GM12875 (cell line): ENCODE data around the gene DLG1.

Experiments
- H3K4me3 ChIP-seq: one replicate; pipeline ENCODE4 v1.5.1; 2011; ENCODE audit warnings: low read depth, low read length, control low read depth
- TF ChIP-seq, protein P1 (sequence below): IDR thresholded peaks from 2 replicates; pipeline ENCODE4 v1.5.1; 2011; ENCODE audit warnings: low read depth, mild to moderate bottlenecking, control low read depth, inconsistent platforms, low read length, moderate library complexity, borderline replicate concordance; ENCODE audit not compliant: insufficient read depth

DLG1 gene

DNA sequence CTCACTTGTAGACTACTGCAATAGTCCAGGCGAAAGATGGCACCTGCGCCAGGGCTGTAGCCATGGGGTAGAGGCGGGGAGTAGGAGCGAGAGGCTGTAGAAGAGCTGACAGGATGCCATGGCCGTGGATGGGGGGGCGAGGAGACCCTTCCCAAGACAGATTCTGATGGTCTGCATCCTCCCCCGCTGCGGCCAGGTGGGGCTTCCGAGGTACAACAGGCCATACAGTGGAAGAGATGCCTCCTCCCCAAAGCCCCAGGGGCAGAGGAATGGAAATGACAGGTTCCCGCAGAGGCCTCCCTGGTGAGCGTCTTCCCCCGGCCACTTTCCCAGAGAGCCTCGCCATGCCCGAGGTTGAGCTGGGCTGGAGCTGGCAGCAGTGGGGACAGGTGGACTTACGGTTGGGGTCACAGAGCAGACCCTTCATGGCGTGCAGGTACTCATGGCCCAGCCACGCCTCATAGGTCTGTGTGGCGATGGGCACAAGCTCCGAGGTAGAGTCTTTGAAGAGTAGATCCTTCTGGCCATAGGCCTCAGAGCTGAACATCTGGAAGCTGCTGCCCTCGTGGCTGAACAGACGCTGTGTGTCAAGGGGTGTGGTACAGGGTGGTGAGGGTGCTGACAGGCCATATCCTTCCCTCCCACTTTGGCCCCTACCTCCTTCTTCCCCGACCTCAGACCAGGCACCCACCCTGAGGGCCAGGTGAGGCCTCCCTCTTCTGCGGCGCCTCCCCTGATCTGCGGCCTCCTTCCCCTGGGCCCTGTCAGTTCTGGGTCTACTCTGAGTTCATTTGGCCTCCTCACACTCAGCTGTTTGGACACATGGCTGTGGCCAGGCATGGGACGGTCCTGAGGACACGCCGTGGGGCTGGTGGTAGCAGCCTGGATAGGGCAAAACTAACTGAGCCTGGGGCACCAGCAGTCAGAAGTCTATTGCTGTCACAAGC lies 282.3 kb downstream of the DLG1 start:
- TF ChIP-seq, protein P1, sequence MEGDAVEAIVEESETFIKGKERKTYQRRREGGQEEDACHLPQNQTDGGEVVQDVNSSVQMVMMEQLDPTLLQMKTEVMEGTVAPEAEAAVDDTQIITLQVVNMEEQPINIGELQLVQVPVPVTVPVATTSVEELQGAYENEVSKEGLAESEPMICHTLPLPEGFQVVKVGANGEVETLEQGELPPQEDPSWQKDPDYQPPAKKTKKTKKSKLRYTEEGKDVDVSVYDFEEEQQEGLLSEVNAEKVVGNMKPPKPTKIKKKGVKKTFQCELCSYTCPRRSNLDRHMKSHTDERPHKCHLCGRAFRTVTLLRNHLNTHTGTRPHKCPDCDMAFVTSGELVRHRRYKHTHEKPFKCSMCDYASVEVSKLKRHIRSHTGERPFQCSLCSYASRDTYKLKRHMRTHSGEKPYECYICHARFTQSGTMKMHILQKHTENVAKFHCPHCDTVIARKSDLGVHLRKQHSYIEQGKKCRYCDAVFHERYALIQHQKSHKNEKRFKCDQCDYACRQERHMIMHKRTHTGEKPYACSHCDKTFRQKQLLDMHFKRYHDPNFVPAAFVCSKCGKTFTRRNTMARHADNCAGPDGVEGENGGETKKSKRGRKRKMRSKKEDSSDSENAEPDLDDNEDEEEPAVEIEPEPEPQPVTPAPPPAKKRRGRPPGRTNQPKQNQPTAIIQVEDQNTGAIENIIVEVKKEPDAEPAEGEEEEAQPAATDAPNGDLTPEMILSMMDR = no peak
- H3K4me3 ChIP-seq = no peak overlapping the region

DNA sequence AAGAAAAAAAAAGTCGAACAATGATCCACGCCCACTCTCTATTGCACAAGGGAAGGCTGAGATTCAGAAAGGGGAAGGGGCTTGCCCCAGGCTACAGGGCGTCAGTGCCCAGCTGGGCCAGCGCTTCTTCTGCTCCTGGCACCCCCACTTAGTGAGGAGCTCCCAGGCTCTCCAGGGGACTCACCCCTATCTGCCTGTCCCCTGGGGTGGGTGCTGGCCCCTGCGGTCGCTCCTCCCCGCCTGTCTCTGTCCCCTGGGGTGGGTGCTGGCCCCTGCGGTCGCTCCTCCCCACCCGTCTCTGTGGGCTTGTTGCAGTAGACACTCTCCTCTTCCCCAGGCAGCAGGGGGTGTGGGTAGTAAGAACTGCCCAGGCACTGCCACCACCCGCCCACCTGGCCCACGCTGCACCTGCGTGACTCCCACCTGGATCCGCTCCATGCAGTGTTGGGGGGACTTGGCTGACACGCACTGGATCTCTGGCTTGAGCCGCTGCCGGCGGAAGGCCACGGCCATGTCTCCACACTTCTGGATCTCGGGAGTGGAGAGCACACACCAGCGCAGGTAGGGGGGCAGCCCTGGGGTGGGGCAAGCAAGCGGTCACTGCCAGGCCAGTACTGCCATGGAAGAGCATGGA lies 283.4 kb downstream of the DLG1 start:
- TF ChIP-seq, protein P1 = no peak
- no peak overlapping the region for H3K4me3 ChIP-seq

DNA sequence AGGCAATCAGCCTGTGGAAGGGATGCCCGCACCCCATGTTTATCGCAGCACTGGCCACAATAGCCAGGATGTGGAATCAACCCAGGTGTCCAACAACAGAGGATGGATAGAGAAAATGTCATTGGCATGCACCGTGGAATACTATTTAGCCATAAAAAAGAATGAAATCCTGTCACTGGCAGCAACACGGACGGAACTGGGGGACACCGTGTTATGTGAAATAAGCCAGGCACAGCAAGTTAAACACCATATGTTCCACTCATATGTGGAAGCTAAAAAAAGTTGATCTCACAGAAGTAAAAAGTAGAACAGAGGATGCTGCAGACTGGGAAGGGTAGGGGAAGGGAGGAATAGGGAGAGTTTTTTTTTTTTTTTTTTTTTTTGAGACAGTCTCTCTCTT lies 284.4 kb downstream of the DLG1 start:
- TF ChIP-seq, protein P1 = no peak
- H3K4me3 ChIP-seq = no peak overlapping the region

DNA sequence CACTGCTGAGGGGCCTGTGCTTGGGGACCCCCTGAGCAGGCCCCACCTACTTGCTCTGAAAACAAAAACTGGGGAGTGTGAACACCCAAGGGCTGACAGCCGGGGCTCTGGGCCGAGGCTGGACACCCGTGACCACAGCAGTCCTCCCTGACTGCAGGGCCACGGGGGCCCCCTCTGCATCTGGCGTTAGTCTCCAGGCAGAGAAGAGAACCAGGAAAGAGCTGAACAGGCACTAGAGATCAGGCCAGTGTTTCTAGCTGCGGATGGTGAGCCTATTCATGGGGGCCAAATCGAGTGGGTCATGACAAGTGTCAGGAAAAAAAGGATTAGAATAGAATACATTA lies 285.9 kb downstream of the DLG1 start:
- TF ChIP-seq, protein P1 = no peak

DNA sequence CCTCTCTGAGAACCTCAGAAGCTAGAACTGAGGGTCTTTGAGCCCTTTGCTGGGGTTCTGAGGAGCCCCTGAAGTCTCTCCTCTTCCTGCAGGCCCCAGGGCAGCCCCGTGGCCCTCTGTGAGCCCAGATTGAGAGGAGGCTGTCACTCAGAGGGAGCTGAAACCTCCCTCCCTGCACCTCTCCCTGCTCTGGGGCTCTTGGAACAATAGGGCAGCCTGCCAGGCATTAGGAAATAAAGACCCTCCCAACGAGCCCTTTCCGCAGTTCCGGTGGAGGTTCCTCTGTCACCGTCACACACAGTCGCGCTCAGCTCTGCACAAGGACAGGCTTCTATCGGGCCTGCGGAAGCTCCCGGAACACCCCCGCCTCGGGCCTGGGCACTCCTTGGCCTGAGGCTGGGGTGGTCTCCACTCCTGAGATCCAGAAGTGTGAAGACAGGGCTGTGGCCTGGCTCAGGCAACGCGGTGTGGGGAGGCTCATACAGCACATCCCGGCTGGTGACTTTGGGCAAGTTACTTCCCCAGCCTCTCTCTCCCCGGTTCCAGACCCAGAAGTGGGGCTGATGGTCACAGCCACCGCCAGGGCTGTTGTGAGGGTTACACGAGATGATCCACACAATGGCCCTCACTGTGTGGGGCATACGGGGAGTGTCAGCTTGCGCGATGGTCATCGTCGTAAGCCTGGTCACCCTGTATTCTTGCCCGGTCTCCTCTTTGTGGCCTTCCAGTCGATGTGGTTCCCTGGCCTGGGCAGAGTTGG lies 286.5 kb downstream of the DLG1 start:
- TF ChIP-seq, protein P1 = no peak
- no peak overlapping the region for H3K4me3 ChIP-seq

More for the DNA sequence above, 285.9 kb downstream of the DLG1 start:
- no peak overlapping the region for H3K4me3 ChIP-seq

DNA sequence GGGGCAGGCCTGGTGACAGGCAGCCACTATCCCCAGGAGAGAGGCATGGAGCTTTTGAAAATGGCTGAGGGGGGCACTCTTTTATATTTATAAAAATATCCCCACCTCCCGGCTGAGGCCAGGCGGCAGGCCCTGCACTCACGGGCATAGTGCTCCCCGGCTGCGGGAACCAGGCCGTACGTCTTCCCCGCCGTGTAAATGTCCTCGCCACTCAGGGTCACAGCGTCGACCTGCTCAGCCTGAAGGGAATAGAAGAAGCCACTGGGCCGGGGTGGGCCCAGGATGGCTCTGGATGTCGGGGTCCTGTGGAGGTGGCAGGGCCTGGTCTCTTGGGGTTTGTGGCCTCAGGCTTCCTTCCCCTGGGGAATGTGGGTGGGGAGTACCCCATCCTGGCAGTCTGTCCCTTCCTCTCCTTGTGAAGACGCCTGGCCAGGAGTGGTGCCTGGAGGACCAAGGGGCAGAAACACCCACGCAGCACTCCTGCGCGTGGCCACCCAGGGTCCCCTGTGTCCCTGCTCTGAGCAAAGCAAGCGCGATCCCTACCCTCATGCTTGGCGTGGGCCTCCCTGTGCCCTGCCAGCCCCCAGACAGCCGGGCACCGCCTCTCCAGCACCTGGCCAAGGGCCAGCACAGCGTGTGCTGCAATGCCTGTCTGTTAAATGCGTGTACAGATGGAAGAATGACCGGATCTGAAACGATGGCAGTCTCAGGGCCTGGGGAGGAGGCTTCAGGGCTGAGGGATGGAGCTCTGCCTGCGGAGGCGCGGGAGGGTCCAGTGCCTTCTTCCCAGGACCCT lies 287.7 kb downstream of the DLG1 start:
- TF ChIP-seq, protein P1 = no peak
- no peak overlapping the region for H3K4me3 ChIP-seq
